Activated B cell treated with CpG ODN at 0.5 μM for 24 hours (primary cell): ENCODE measurements around the gene GLT8D2. TPM values are rescaled to one million over a fixed set of nuclear protein-coding genes. Genes with fewer than 3 reads are reported as not detected.

Experiments used
- ATAC-seq: fragments of 200-7000 bp; cut with Tn5 transposase; one replicate; pipeline ENCODE4 v1.10.0; 2021; ENCODE audit warnings: low read depth, mild to moderate bottlenecking, moderate library complexity
- CTCF ChIA-PET: fragments of 350-600 bp; sonication (Branson Sonifier 250); formaldehyde crosslinking; loops from one replicate; lab custom pipeline; 2021; ENCODE audit warnings: antibody characterized with exemption; lab: Charles Lee
- POLR2A ChIA-PET: fragments of 350-600 bp; sonication (Branson Sonifier 250); formaldehyde crosslinking; loops from one replicate; lab custom pipeline; 2021; ENCODE audit warnings: antibody characterized with exemption; lab: Charles Lee
- DNase-seq: peaks from one replicate; pipeline ENCODE4 v3.0.0; 2022
- H3K27ac Mint-ChIP-seq: one replicate; pipeline ENCODE4 v1.8.0; 2020; ENCODE audit warnings: mixed read lengths
- H3K27me3 Mint-ChIP-seq: one replicate; pipeline ENCODE4 v1.8.0; 2021; ENCODE audit warnings: mixed read lengths
- H3K36me3 Mint-ChIP-seq: one replicate; pipeline ENCODE4 v1.8.0; 2021; ENCODE audit warnings: low read depth, mixed read lengths
- H3K4me1 Mint-ChIP-seq: one replicate; pipeline ENCODE4 v1.8.0; 2021; ENCODE audit warnings: mixed read lengths
- H3K4me3 Mint-ChIP-seq: one replicate; pipeline ENCODE4 v1.8.0; 2020; ENCODE audit warnings: mild to moderate bottlenecking, mixed read lengths
- H3K9me3 Mint-ChIP-seq: one replicate; pipeline ENCODE4 v1.8.0; 2020; ENCODE audit warnings: mixed read lengths
- CTCF ChIP-seq: fragments of 200-600 bp; IDR thresholded peaks from one replicate; pipeline ENCODE4 v1.8.0; 2022; ENCODE audit warnings: antibody characterized with exemption, mild to moderate bottlenecking
- intact Hi-C: fragments of 100-400 bp; cut with micrococcal nuclease; formaldehyde crosslinking; loops from one replicate; pipeline ENCODE4 v1.15.1; 2024
- total RNA-seq: library from RNA; stranded (reverse); gene quantifications from 2 replicates; pipeline ENCODE4 v1.2.3, GENCODE V29; 2022

GLT8D2 gene
- total RNA-seq, 1 donor from 2014 or later: not detected

GRCh38 chr12:103996595-103996994 is 53.4 kb downstream of the GLT8D2 start:
- no peak for TF ChIP-seq CTCF
- Mint-ChIP-seq H3K27me3 (peaks cover 17% of the 10 kb centered on the region), H3K9me3 (no peaks in the 10 kb centered on the region), H3K4me1 (no peaks in the 10 kb centered on the region), H3K27ac (no peak overlapping the region), H3K36me3 (no peaks in the 10 kb centered on the region), H3K4me3 (no peak overlapping the region)
- DNase-seq (no peak), ATAC-seq (no peak)
- intact Hi-C loops: no loop called here
- POLR2A ChIA-PET: no interaction called here
- CTCF ChIA-PET: no interaction called here

DNA sequence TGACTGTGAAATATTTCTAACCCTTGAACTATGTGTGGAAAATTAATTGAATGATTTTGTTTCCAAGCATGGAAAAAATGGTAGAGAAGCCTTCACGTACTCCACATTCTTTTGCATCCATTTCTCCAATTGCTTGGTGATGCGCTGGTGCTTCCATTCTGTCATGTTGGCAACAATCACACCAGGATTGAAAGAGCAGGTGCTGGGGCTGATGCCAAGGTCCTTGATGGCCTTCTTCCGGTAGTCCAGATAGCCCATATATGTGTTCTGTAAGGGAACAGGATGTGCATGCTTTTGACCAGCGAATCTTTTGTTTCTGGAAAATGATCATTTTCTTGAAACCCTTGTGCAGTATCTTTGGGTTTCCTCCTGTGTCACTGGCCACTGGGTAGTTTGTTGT is 55.8 kb downstream of the GLT8D2 start:
- POLR2A ChIA-PET: no interaction called here
- CTCF ChIA-PET: no interaction called here
- DNase-seq (no peak), ATAC-seq (no peak)
- Mint-ChIP-seq H3K27me3 (peaks cover 6% of the 10 kb centered on the region), H3K36me3 (peaks cover 7% of the 10 kb centered on the region), H3K4me1 (no peaks in the 10 kb centered on the region), H3K27ac (no peak overlapping the region), H3K4me3 (no peak overlapping the region), H3K9me3 (no peaks in the 10 kb centered on the region)
- TF ChIP-seq CTCF: no peak
- intact Hi-C loops: no loop called here

DNA sequence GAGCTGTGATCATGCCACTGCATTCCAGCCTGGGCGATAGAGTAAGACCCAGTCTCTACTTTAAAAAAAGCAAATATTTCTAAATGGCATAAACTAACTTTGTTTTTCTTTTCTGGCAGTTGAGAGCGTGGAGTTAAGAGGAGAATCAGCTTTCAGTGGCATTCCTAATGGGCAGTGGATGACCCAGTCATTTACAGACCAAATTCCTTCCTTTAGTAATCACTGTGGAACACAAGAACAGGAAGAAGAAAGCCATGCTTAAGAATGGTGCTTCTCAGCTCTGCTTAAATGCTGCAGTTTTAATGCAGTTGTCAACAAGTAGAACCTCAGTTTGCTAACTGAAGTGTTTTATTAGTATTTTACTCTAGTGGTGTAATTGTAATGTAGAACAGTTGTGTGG is 63.2 kb downstream of the GLT8D2 start:
- CTCF ChIA-PET: no interaction called here
- Mint-ChIP-seq H3K27me3 (no peaks in the 10 kb centered on the region), H3K9me3 (no peaks in the 10 kb centered on the region), H3K36me3 (peaks cover 55% of the 10 kb centered on the region), H3K4me3 (no peak overlapping the region), H3K27ac (no peak overlapping the region), H3K4me1 (no peaks in the 10 kb centered on the region)
- DNase-seq (no peak), ATAC-seq (no peak)
- no peak for TF ChIP-seq CTCF
- intact Hi-C loops: no loop called here
- POLR2A ChIA-PET: interaction anchor here (0.6 to 0.9 kb wide), 2 partner anchors 21 to 97 kb away, joined by 3 to 7 read pairs; partner anchors contain the start of gene TDG

DNA sequence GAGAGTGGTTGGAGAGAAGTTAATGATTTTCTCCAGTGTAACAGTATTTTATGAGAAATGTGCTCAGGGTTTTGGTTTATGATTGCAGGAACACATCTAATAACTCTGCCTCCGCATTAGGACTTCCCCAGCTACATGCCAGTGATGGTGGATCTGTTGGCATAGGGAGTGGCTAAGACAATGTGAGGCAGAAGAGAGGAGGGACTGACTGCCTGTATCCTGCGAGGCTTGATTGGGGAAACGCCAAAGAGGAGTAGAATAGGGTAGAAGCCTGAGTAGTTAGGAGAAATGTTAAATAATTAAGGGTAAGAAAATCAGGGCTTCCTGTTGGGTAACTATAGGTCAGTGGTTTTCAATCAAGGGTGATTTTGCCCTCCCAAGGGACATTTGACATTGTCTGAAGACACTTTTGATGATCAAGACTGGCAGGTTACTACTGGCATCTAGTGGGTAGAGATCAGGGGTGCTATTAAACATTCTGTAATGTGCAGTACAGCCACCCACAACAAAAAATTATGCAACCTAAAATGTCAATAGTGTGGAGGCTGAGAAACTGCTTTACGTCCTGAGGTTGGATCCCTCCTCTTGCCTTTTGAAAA is 71.5 kb downstream of the GLT8D2 start:
- ATAC-seq (peak; percentile 90), DNase-seq (no peak)
- Mint-ChIP-seq H3K4me1 (peaks cover 22% of the 10 kb centered on the region), H3K9me3 (no peaks in the 10 kb centered on the region), H3K4me3 (no peak overlapping the region), H3K27ac (no peak overlapping the region), H3K27me3 (no peaks in the 10 kb centered on the region), H3K36me3 (peaks cover 80% of the 10 kb centered on the region)
- CTCF ChIA-PET: interaction anchor here (1.4 kb wide), 1 partner anchor 404 kb away, joined by 4 read pairs; no protein-coding TSS in a partner anchor
- intact Hi-C loops: loop anchor here (1.0 to 5.0 kb wide), 3 partner anchors 94 to 206 kb away; no protein-coding TSS in a partner anchor
- POLR2A ChIA-PET: interaction anchor here (1.3 kb wide), 1 partner anchor 13 kb away, joined by 3 read pairs; the partner anchor contains the start of gene TDG
- TF ChIP-seq CTCF: no peak

- intact Hi-C loops: loop anchor here (5.0 kb wide), 1 partner anchor 203 kb away; no protein-coding TSS in a partner anchor
- Mint-ChIP-seq H3K9me3 (no peaks in the 10 kb centered on the region), H3K27me3 (no peaks in the 10 kb centered on the region), H3K4me1 (peaks cover 32% of the 10 kb centered on the region), H3K36me3 (peaks cover 65% of the 10 kb centered on the region), H3K27ac (no peak overlapping the region), H3K4me3 (no peak overlapping the region)
- no peak for DNase-seq
- no peak for ATAC-seq
- no peak for TF ChIP-seq CTCF
- POLR2A ChIA-PET: no interaction called here
- CTCF ChIA-PET: no interaction called here
Measured at GRCh38 chr12:103975368-103975767, 74.6 kb downstream of the GLT8D2 start.
